Measurements from ENCODE around the gene PPP1R9A.

DNA sequence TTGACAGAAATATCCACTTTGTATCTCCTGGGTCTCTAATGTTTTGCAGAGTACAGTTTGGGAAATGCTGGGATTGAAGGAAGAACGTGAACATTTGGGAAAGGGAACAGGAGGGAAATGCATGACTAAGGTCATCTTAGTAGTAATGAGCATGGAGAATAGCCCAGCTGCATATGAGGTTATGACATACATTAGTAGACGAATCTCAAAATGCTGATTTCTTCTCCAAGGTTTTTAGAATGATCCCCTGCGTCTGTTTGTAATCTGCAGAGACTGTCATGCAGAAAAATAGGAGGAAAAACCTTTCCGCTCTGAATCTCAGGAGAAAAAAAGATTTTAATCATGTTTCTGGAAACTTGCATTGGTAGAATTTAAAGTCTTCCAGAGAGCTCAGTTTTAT is 133.6 kb downstream of the PPP1R9A start:
- no peak for TF ChIP-seq POLR2A (IDR thresholded peaks at IDR 0.05)
- TF ChIP-seq, protein P1, sequence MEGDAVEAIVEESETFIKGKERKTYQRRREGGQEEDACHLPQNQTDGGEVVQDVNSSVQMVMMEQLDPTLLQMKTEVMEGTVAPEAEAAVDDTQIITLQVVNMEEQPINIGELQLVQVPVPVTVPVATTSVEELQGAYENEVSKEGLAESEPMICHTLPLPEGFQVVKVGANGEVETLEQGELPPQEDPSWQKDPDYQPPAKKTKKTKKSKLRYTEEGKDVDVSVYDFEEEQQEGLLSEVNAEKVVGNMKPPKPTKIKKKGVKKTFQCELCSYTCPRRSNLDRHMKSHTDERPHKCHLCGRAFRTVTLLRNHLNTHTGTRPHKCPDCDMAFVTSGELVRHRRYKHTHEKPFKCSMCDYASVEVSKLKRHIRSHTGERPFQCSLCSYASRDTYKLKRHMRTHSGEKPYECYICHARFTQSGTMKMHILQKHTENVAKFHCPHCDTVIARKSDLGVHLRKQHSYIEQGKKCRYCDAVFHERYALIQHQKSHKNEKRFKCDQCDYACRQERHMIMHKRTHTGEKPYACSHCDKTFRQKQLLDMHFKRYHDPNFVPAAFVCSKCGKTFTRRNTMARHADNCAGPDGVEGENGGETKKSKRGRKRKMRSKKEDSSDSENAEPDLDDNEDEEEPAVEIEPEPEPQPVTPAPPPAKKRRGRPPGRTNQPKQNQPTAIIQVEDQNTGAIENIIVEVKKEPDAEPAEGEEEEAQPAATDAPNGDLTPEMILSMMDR (IDR thresholded peaks at IDR 0.05) = no peak

Measured in gastroesophageal sphincter (tissue), 3 donors.